Measurements from ENCODE around the gene FAF2.

Gene FAF2

DNA sequence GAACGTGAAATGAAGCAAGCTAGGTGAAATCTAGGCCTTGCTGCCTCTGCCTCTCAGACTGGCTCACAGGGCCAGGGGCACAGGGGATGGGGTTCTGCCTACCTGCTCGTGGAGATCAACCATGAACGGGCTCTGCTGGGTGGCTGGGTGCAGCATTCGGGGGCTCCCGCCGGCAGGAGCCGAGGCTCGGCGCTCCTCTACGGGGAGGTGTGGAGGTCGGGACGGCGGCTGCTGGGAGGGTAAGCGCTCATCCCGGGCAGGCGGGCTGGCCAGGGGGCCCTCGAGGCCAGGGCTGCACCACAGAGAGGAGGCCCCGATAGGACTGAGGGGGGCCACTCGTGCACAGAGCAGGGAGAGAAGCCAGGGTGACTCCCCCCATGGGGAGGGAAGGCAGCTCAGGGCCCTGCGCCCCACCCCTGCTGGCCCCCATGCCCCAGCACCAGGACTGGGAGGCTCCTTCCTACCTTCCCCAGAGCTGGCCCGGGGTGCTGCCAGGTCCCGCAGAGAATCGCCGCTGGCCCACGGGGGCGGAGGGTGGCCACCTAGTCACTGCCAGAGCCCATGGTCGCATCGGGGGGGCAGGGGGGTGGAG, 83.8 kb downstream of the FAF2 start:
- no peak for DNase-seq (ENCODE audit: low read depth)

- DNase-seq (ENCODE audit: low read depth), result no peak
Observed at GRCh38 chr5:176532795-176533194, 84.6 kb downstream of the FAF2 start.

DNA sequence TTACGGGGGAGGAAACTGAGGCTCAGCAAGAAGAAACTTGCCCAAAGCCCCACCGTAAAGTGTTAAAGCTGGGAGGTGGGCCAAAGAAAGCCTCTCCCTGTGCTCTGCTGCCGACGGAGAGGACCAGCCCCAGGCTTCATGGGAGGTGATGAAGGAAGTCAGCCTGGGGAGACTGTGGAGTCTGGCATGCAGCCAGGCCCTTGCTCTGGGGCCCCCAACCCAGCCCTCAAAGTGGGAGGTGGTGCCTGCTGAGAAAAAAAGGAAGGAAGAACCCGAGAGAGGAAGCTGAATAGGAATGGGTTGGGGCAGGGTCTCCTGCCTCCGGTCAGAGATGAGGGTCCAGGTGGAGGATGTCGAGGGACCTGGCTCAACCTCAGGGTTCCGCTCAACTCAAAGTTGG, 85.2 kb downstream of the FAF2 start:
- no peak for DNase-seq (ENCODE audit: low read depth)

DNA sequence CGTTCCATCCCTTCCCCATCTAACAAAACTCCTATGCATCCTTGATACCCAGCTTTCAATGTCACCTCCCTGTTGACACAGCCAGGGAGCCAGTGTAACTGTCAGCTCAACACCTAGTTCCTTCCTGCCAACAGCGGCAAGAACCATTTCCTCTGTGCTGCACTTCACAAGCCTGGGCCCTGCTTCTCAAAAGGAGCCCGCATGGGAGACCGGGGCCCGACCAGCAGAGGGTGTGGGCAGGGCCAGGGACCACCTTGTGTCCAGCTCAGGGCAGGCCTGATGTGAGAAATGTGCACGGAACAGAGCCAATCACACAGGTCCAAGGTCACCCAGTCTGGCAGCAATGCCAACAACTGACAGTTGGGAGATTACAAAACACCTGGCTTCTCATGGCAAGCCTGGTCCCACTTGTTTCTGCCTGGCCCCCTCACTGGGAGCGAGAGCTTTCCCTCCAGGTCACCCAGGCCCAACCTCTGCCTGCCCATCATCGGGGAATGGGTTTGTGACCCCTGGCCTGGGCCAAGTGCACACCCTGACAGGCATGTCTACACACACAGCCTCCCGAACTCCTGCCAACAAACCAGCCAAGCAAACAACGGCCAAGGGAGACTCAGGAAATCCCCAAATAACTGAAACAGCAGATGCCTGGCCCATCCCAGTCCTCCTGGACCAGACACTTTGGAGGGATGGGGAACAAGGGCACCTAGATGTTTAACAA, 85.9 kb downstream of the FAF2 start:
- no peak for DNase-seq (ENCODE audit: low read depth)

- DNase-seq (ENCODE audit: low read depth), result no peak
Observed at GRCh38 chr5:176534640-176535039, 86.5 kb downstream of the FAF2 start.

GRCh38 chr5:176535101-176535663, 87.0 kb downstream of the FAF2 start:
- no peak for DNase-seq (ENCODE audit: low read depth)

DNA sequence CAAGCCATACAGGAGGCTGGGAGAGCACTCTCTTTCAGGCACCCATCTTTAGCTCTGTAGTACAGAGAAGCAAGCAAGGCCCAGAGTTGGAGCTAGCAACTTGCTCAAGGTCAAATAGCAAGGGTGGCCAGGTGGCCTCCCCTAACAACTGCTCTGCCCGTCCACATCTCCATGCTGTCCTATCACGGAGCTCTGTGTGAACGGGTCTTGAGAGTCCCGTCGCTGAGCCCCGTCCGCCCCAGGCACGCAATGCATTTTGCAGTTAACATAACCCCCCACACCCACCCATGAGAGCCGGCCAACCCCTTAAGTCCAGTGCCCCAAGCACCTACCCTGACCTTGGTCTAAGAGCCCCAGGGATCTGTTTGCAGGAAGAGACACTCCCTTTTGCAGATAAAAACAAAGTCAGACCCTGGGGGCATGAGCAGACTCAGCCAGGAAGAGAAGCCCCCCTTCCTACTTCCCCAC, 87.5 kb downstream of the FAF2 start:
- DNase-seq (ENCODE audit: low read depth), result no peak

DNA sequence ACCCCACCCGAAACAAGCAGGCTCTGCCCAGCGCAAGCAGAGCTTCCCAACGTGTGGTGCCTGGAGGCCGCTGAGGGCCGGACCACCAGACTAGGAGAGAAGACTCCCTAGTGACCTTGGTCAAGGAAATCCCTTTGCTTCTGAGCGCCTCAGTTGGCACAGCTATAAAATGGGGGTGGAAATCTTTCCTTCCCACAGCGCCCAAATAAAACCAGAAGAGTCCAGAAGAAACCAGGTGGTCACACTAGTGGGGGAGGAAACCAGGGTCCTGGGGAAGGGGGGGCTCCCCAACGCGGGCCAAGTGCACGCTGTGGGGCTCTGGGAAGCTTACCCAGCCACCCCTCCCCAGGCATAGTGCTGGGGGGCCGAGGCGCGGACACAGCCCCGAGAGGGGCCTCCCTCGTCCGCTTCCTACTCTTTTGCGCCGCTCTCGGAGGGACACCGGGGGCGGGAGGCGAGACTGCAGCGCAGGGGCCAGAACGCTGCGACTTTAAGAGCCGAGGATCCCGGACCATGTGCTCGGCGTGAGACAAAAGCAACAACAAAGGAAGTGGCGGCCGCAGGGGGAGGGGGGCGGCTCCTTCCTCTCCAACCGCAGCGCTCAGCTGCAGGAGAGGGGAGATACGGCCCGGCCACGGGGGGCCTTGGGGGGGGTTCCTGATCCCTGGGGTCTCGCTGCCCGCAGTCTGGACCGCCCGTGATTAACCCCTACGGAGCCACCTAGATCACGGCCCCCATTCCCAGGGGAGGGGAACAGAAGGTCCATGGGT, 88.1 kb downstream of the FAF2 start:
- peak; percentile 69 for DNase-seq (ENCODE audit: low read depth)

DNA sequence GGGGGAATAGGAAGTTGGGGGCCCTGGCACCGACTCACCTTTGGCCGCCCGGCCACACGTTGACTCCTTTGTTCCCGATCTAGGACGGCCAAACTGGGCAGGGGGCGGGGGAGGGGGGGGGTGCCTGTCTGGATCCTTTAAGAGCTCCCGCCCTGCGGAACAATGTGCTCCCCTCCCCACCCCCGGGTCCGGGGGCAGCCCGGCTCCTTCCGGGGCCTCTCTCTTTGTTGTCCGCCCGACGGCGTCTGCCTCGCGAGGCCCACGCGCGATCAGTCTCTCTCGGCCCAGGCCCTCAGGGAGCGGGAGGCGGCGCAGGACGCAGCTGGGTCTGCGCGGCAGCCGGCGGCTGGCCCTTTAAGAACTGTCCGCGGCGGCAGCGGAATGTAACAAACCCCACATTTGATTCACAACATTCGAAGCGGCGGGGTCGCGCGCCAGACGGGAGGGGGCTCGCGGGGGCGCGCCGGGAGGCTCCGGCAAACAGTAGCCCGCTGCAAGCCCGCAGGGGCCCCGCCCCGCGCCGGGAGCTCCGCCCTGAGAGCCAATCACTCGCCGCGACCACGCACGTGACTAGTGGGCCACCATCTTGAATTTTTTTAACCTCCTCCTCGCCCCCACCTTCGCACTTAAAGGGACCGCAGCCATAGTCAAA, 88.8 kb downstream of the FAF2 start, which contains the start of gene RNF44:
RNF44 (minus strand) TSS at position 501 of the 652 bp plus-strand sequence. CDS start 4,930 bp downstream, outside the sequence.
- DNase-seq (ENCODE audit: low read depth), result peak; percentile 98

- peak; percentile 95 for DNase-seq (ENCODE audit: low read depth)
Observed at GRCh38 chr5:176537554-176538229, 89.5 kb downstream of the FAF2 start.

DNA sequence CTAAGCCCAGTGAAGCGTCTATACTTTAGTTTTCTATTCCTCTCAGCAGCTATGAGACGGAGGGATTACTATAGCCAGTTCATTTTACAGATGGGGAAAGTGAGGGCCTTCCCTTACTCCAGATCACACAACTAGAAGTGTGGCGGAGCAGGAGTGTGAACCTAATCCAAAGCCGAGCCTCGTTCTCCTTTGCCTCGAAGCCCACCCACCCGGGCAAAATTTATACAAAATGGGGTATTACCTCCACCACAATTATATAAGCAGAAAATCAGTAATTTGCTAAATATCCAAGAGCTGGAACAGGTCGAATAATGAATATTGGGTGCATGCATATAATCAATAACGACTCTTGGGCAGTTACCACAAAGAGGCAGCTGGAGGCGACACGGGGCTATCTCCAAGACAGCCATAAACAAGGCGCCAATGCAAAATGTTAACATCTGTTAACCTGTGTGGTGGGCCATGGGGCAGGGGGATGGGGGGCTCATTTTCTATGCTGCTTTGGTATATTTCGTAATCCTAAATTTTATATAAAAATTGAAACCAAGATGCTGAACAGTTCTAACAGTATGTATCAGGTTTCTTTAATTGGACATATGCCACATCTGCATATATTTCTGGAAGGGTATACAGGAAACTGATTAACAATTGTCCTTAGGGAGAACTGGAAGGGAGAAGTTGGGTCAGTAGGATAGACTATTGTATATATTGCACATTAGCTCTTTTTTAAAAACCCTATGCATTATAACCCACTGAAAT, 90.2 kb downstream of the FAF2 start:
- DNase-seq (ENCODE audit: low read depth), result no peak

DNA sequence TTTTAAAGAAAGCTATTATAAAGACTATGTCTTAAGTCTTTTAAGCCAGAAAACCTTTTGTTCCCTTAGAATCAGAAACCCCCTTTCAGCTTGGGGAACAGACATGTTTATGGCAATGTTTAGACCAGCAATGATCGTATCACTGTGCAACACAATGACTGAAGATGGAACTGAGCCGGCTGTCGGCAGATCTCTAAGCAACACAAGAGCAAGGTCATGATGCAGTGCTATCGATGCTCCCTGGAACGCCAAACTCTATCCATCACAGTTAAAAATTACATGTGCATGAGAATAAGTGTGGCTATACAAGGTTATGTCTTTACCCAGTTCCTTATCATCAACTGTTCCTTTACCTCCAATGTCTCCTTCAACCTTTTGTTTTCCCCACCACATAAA, 90.8 kb downstream of the FAF2 start:
- no peak for DNase-seq (ENCODE audit: low read depth)

- no peak for DNase-seq (ENCODE audit: low read depth)
Observed at GRCh38 chr5:176540476-176540899, 92.3 kb downstream of the FAF2 start.

- DNase-seq (ENCODE audit: low read depth), result no peak
Observed at GRCh38 chr5:176540956-176541337, 92.8 kb downstream of the FAF2 start.

- no peak for DNase-seq (ENCODE audit: low read depth)
Observed at GRCh38 chr5:176541338-176542134, 93.4 kb downstream of the FAF2 start.

DNA sequence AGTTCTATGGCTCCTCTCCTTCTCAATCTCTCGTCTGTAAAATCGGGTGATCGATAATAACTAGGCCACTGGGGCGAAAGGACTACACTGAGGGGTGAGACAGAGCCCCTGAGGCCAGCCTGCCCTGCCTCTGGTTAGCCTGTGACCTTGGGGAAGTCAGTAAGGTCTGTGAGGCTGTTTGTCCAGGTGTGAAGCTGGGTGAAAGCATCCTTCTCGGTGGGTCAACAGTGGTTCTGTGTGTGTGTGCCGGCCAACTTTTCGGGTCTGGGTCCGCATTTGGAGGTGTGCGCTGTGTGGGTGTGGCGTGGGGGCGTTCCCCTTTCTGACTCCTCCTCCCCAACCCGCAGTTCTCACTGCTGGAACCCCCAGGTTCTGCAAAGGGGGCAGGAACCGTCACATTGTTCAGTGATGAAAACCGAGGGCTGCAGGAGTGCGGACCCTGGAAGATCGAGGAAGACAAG, 94.0 kb downstream of the FAF2 start:
- no peak for DNase-seq (ENCODE audit: low read depth)

DNA sequence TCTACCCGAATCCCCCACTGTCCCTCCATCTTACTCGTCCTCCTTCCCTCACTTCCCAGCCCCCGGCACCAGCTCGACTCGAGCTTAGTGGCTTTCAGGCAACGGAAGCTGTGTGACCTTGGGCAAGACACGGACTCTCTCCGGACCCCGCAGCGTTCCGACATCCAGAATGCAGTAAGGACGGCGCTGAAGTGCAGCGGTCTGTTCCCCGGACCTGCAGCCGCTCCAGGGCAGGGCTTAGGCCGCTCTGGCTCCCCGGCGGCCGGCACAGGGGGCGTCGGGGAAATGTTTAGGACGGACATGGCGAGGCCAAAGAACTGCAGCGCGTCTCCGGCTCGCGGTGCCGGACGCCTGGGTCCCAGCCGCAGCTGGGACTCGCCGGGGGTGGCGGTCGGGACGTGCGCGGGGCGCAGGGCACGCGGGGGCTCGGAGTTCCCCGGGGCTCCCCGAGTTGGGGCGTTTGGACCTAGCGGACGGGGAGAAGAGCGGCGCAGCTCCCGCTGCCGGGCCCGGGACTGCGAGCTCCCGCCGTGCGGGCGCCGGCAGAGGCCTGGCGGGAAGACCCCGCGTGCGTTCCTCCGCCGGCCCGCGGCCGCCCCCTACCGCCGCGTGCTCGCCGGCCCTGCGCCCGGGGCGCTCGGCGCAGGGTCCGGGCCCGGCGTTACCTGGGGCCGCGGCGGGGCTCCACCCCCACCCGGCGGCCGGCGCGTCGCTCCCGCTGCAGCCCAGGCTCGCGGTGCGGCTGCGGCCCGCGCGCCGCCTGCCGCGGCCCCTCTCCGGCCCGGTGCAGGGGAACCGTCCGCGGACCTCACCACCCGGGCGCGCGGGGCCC, 94.6 kb downstream of the FAF2 start:
- no peak for DNase-seq (ENCODE audit: low read depth)

GRCh38 chr5:176543428-176544182, 95.4 kb downstream of the FAF2 start:
- peak; percentile 64 for DNase-seq (ENCODE audit: low read depth)

Measured in activated T-cell treated with anti-CD3 and anti-CD28 coated beads for 24 hours (primary cell).